Activated CD8-positive, alpha-beta T cell treated with anti-CD3 and anti-CD28 coated beads for 36 hours (primary cell): ENCODE data around the gene DACT3. TPM values are rescaled to one million over a fixed set of nuclear protein-coding genes. Genes with fewer than 3 reads are reported as not detected.

Experiments
- ATAC-seq: fragments of 200-7000 bp; cut with Tn5 transposase; one replicate; pipeline ENCODE4 v1.10.0; 2021; ENCODE audit warnings: mild to moderate bottlenecking, moderate library complexity
- CTCF ChIA-PET: fragments of 350-600 bp; sonication (Branson Sonifier 250); formaldehyde crosslinking; loops from one replicate; lab custom pipeline; 2021; ENCODE audit warnings: antibody characterized with exemption; lab: Charles Lee
- POLR2A ChIA-PET: fragments of 350-600 bp; sonication (Branson Sonifier 250); formaldehyde crosslinking; loops from one replicate; lab custom pipeline; 2021; ENCODE audit warnings: antibody characterized with exemption; lab: Charles Lee
- DNase-seq: peaks from one replicate; pipeline ENCODE4 v3.0.0-alpha.2; 2020
- H3K27ac Mint-ChIP-seq: one replicate; pipeline ENCODE4 v1.8.0; 2021; ENCODE audit warnings: mild to moderate bottlenecking, mixed read lengths
- H3K27me3 Mint-ChIP-seq: one replicate; pipeline ENCODE4 v1.8.0; 2021; ENCODE audit warnings: mixed read lengths
- H3K36me3 Mint-ChIP-seq: one replicate; pipeline ENCODE4 v1.8.0; 2021; ENCODE audit warnings: low read depth, mixed read lengths
- H3K4me1 Mint-ChIP-seq: one replicate; pipeline ENCODE4 v1.8.0; 2021; ENCODE audit warnings: low read depth, mixed read lengths
- H3K4me3 Mint-ChIP-seq: one replicate; pipeline ENCODE4 v1.8.0; 2021; ENCODE audit warnings: mild to moderate bottlenecking, moderate library complexity, mixed read lengths
- H3K9me3 Mint-ChIP-seq: one replicate; pipeline ENCODE4 v1.8.0; 2021; ENCODE audit warnings: mixed read lengths
- intact Hi-C: fragments of 100-400 bp; cut with micrococcal nuclease; formaldehyde crosslinking; loops from one replicate; pipeline ENCODE4 v1.10.0; 2022
- total RNA-seq, 2 experiments: library from RNA; stranded (reverse); gene quantifications; one replicate each; pipeline ENCODE4 v1.2.3, GENCODE V29; 2021
- TF ChIP-seq, protein P1 (sequence below): fragments of 200-600 bp; IDR thresholded peaks from one replicate; pipeline ENCODE4 v1.8.0; 2022; ENCODE audit warnings: antibody characterized with exemption, mild to moderate bottlenecking

The DACT3 gene
- total RNA-seq, 2 experiments from 2014 or later: 5.8 to 6.1 TPM

GRCh38 chr19:46607448-46607841 is 53.5 kb downstream of the DACT3 start:
- Mint-ChIP-seq H3K27me3 (no peaks in the 10 kb centered on the region), H3K4me3 (no peak overlapping the region), H3K9me3 (no peaks in the 10 kb centered on the region), H3K36me3 (peaks cover 76% of the 10 kb centered on the region), H3K27ac (peak overlapping the region; percentile 49), H3K4me1 (peaks cover 63% of the 10 kb centered on the region)
- DNase-seq (no peak), ATAC-seq (no peak)
- intact Hi-C loops: no loop called here
- CTCF ChIA-PET: interaction anchor here (0.9 to 19.7 kb wide), 5 partner anchors 13 to 146 kb away, joined by 3 to 300 read pairs (median 4); partner anchors contain the start of gene DACT3
- TF ChIP-seq, protein P1, sequence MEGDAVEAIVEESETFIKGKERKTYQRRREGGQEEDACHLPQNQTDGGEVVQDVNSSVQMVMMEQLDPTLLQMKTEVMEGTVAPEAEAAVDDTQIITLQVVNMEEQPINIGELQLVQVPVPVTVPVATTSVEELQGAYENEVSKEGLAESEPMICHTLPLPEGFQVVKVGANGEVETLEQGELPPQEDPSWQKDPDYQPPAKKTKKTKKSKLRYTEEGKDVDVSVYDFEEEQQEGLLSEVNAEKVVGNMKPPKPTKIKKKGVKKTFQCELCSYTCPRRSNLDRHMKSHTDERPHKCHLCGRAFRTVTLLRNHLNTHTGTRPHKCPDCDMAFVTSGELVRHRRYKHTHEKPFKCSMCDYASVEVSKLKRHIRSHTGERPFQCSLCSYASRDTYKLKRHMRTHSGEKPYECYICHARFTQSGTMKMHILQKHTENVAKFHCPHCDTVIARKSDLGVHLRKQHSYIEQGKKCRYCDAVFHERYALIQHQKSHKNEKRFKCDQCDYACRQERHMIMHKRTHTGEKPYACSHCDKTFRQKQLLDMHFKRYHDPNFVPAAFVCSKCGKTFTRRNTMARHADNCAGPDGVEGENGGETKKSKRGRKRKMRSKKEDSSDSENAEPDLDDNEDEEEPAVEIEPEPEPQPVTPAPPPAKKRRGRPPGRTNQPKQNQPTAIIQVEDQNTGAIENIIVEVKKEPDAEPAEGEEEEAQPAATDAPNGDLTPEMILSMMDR: no peak
- POLR2A ChIA-PET: interaction anchor here (1.2 to 10.7 kb wide), 5 partner anchors 8 to 165 kb away, joined by 3 to 232 read pairs (median 5); no protein-coding TSS in a partner anchor

DNA sequence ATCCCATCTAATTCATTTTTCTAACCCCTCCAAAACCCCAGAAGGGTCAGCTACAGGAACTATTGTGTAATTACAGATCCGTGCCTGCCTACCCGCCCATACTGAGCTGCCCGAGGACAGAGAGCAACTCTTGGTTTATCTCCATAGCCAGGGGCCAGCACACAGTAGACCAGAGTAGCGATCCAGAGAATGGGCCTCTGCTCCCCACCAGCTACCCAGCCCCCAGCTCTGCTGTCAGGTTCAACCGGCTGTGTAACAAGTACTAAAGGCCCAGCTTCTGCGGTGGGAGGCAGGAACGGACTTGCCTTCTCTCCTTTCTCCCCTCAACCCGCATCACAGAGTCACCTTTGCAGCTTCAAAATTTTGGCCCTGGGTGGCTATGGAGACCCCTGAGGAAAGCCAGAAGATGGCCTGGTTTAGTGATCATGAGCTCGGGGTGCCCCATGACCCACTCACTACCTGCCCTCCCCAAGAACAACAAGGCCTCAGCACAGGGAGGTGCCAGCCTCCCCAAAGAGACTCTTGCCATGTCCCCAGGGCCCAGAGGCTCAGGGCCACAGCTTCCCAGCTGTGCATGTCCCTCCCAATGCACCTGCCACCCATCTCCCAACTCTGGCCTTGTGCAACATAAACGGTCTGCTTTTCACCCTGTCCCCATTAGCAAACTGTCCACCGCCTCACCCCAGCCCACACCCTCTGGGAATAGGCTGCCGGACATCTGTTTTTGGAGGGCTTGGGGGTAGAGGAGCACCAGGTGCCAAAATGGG is 54.1 kb downstream of the DACT3 start:
- ChIA-PET POLR2A (interaction anchor here (1.1 to 10.7 kb wide), 7 partner anchors 9 to 165 kb away, joined by 3 to 232 read pairs (median 4); no protein-coding TSS in a partner anchor), CTCF (interaction anchor here (0.9 to 19.7 kb wide), 10 partner anchors 8 to 147 kb away, joined by 3 to 300 read pairs (median 4); partner anchors contain the start of gene DACT3)
- Mint-ChIP-seq H3K36me3 (peaks cover 79% of the 10 kb centered on the region), H3K27ac (peak overlapping the region; percentile 70), H3K4me3 (no peak overlapping the region), H3K9me3 (no peaks in the 10 kb centered on the region), H3K27me3 (no peaks in the 10 kb centered on the region), H3K4me1 (peaks cover 58% of the 10 kb centered on the region)
- ATAC-seq (no peak), DNase-seq (no peak)
- TF ChIP-seq, protein P1: no peak
- intact Hi-C loops: no loop called here

DNA sequence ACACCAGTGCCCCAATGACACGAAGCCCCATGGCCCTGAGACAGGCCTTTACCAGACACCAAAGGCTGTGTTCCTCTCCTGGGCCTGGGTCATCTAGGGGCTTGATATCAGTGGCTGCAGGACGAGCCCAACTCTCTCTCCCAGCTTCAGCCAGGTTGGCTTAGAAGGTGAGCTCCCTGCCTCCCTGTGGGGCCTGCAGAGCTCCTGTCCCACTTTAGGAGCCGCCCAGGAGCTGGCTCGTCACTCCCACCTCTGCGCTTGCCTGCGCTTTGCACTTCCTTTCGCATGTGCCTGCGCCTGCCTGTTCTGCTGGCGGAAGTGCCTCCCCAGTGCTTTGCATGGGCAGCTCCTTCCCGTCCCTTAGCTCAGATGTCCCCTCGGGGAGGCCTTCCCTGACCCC is 55.0 kb downstream of the DACT3 start:
- ChIA-PET POLR2A (interaction anchor here (0.6 to 10.7 kb wide), 8 partner anchors 10 to 1170 kb away, joined by 3 to 232 read pairs (median 4); no protein-coding TSS in a partner anchor), CTCF (interaction anchor here (0.8 to 19.7 kb wide), 8 partner anchors 9 to 148 kb away, joined by 3 to 300 read pairs (median 4); partner anchors contain the start of gene DACT3)
- no peak overlapping the region for H3K4me3 Mint-ChIP-seq
- H3K27me3 Mint-ChIP-seq: no peaks in the 10 kb centered on the region
- peak overlapping the region; percentile 70 for H3K27ac Mint-ChIP-seq
- intact Hi-C loops: no loop called here
- TF ChIP-seq, protein P1: no peak
- ATAC-seq (no peak), DNase-seq (no peak)
- H3K9me3 Mint-ChIP-seq: no peaks in the 10 kb centered on the region
- peaks cover 70% of the 10 kb centered on the region for H3K36me3 Mint-ChIP-seq
- peaks cover 49% of the 10 kb centered on the region for H3K4me1 Mint-ChIP-seq

- Mint-ChIP-seq H3K36me3 (peaks cover 64% of the 10 kb centered on the region), H3K4me1 (peaks cover 43% of the 10 kb centered on the region), H3K9me3 (no peaks in the 10 kb centered on the region), H3K27me3 (no peaks in the 10 kb centered on the region), H3K4me3 (no peak overlapping the region), H3K27ac (peak overlapping the region; percentile 12)
- CTCF ChIA-PET: interaction anchor here (0.8 to 19.7 kb wide), 5 partner anchors 9 to 148 kb away, joined by 3 to 300 read pairs (median 4); partner anchors contain the start of gene DACT3
- TF ChIP-seq, protein P1: no peak
- POLR2A ChIA-PET: interaction anchor here (0.6 to 10.7 kb wide), 8 partner anchors 10 to 1171 kb away, joined by 3 to 232 read pairs (median 4); no protein-coding TSS in a partner anchor
- no peak for ATAC-seq
- intact Hi-C loops: no loop called here
- no peak for DNase-seq
Measured at GRCh38 chr19:46605356-46605821, 55.6 kb downstream of the DACT3 start.
